Activated naive CD4-positive, alpha-beta T cell treated with anti-CD3 and anti-CD28 coated beads for 36 hours (primary cell): ENCODE results near the gene GAS1. TPM values are rescaled to one million over a fixed set of nuclear protein-coding genes. Genes with fewer than 3 reads are reported as not detected.

ENCODE experiments used
- CTCF ChIA-PET: fragments of 350-600 bp; sonication (Branson Sonifier 250); formaldehyde crosslinking; loops from one replicate; lab custom pipeline; 2021; ENCODE audit warnings: antibody characterized with exemption; lab: Charles Lee
- DNase-seq: peaks from one replicate; pipeline ENCODE4 v3.0.0-alpha.2; 2020
- H3K27ac Mint-ChIP-seq: one replicate; pipeline ENCODE4 v1.8.0; 2021; ENCODE audit warnings: mild to moderate bottlenecking, mixed read lengths
- H3K27me3 Mint-ChIP-seq: one replicate; pipeline ENCODE4 v1.8.0; 2021; ENCODE audit warnings: low read depth, mixed read lengths
- H3K36me3 Mint-ChIP-seq: one replicate; pipeline ENCODE4 v1.8.0; 2021; ENCODE audit warnings: low read depth, mixed read lengths
- H3K4me1 Mint-ChIP-seq: one replicate; pipeline ENCODE4 v1.8.0; 2021; ENCODE audit warnings: low read depth, mixed read lengths
- H3K4me3 Mint-ChIP-seq: one replicate; pipeline ENCODE4 v1.8.0; 2021; ENCODE audit warnings: mild to moderate bottlenecking, moderate library complexity, mixed read lengths
- H3K9me3 Mint-ChIP-seq: one replicate; pipeline ENCODE4 v1.8.0; 2021; ENCODE audit warnings: mixed read lengths
- intact Hi-C: fragments of 100-400 bp; cut with micrococcal nuclease; formaldehyde crosslinking; loops from one replicate; pipeline ENCODE4 v1.15.1; 2023
- total RNA-seq, 2 experiments: library from RNA; stranded (reverse); gene quantifications; one replicate each; pipeline ENCODE4 v1.2.3, GENCODE V29; 2021

Gene GAS1
- total RNA-seq, 2 experiments from 2014 or later: 0.15 to 0.24 TPM

- peaks cover 3% of the 10 kb centered on the region for H3K9me3 Mint-ChIP-seq
- DNase-seq: no peak
- intact Hi-C loops: no loop called here
- no peaks in the 10 kb centered on the region for H3K4me1 Mint-ChIP-seq
- no peak overlapping the region for H3K27ac Mint-ChIP-seq
- H3K4me3 Mint-ChIP-seq: no peak overlapping the region
- H3K36me3 Mint-ChIP-seq: no peaks in the 10 kb centered on the region
- CTCF ChIA-PET: no interaction called here
- H3K27me3 Mint-ChIP-seq: peaks cover 15% of the 10 kb centered on the region
These were observed 8.3 kb upstream of the GAS1 start for GRCh38 chr9:86955561-86955960.

- intact Hi-C loops: no loop called here
- H3K27ac Mint-ChIP-seq: no peak overlapping the region
- peaks cover 3% of the 10 kb centered on the region for H3K9me3 Mint-ChIP-seq
- H3K4me3 Mint-ChIP-seq: no peak overlapping the region
- DNase-seq: no peak
- H3K4me1 Mint-ChIP-seq: no peaks in the 10 kb centered on the region
- H3K27me3 Mint-ChIP-seq: peaks cover 12% of the 10 kb centered on the region
- CTCF ChIA-PET: no interaction called here
- no peaks in the 10 kb centered on the region for H3K36me3 Mint-ChIP-seq
These were observed 7.7 kb upstream of the GAS1 start for GRCh38 chr9:86955042-86955441.

DNA sequence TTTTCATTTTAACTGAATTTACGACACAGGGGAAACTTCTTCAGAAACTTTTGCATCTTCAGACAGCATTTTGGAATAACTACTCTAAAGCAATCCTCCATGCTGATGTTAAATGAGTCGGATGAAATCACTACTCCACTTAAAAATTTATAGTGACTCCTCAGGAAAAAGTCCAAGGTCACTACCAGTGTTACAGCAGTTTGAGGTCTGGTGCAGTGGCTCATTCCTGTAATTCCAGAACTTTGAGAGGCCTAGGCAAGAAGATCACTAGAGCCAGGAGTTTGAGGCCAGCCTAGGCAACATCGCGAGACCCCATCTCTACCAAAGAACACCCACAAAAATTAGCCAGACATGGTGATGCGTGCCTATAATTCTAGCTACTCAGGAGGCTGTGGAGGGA lies 5.9 kb upstream of the GAS1 start:
- CTCF ChIA-PET: no interaction called here

DNA sequence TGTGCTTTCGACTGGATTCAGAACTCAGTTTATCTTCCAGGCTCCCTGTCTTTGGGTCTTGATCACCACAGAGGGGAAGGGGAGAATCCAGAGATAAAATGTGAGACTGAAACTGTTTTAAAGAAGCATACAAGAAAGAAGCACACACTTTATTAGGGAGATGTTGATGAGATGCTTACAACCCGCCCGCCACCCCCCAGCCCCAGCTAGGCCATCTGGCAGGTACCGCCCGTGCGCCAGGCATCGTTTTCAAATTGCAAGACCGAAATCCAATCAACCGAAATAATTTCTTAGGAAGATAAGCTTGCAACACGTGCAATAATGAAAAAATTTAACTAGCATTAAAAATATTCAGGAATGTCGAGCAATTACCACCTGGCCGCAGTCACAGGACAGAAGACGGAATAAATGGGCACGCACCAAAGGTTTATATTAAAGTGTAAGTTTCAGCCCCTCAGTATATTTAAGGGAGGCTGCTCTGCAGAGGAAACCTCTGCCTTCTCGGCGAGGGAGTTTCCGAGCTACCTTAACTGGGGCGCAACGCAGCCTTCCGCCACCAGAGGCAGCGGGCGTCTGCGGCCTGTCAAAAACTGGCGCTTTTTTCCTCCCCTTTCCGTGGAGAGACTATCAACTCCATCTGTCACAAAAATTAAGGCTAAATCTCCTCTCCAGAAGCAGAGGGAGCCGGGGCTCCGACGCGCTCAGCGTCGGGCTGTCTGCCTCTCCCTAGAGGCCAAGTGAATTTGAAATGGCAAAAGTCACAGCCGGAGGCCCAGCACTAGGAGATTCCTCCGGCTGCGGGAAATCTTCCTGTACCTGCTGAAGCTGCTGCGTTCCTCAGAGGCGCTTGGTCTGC lies 996 bp upstream of the GAS1 start:
- peak; percentile 82 for DNase-seq
- Mint-ChIP-seq H3K4me3 (peak overlapping the region; percentile 76), H3K36me3 (no peaks in the 10 kb centered on the region), H3K9me3 (peaks cover 3% of the 10 kb centered on the region), H3K4me1 (peaks cover 2% of the 10 kb centered on the region), H3K27me3 (peaks cover 15% of the 10 kb centered on the region), H3K27ac (no peak overlapping the region)
- intact Hi-C loops: loop anchor here (1.0 to 10.0 kb wide), 10 partner anchors 314 to 1439 kb away; partner anchors contain the start of genes ISCA1, NAA35, SPIN1 and TUT7
- CTCF ChIA-PET: interaction anchor here (0.6 to 1.3 kb wide), 9 partner anchors 9 to 384 kb away, joined by 3 to 6 read pairs (median 3); no protein-coding TSS in a partner anchor

More for the DNA sequence above, 5.9 kb upstream of the GAS1 start:
- no peaks in the 10 kb centered on the region for H3K36me3 Mint-ChIP-seq
- H3K4me3 Mint-ChIP-seq: no peak overlapping the region
- H3K9me3 Mint-ChIP-seq: peaks cover 3% of the 10 kb centered on the region
- intact Hi-C loops: no loop called here
- peaks cover 8% of the 10 kb centered on the region for H3K27me3 Mint-ChIP-seq
- no peak for DNase-seq
- H3K27ac Mint-ChIP-seq: no peak overlapping the region
- no peaks in the 10 kb centered on the region for H3K4me1 Mint-ChIP-seq

GRCh38 chr9:86946201-86947145 lies 833 bp downstream of the GAS1 start:
- peak overlapping the region; percentile 68 for H3K4me3 Mint-ChIP-seq
- DNase-seq: peak; percentile 53
- H3K4me1 Mint-ChIP-seq: peaks cover 2% of the 10 kb centered on the region
- peaks cover 28% of the 10 kb centered on the region for H3K27me3 Mint-ChIP-seq
- H3K9me3 Mint-ChIP-seq: no peaks in the 10 kb centered on the region
- no peak overlapping the region for H3K27ac Mint-ChIP-seq
- CTCF ChIA-PET: interaction anchor here (0.5 to 1.2 kb wide), 2 partner anchors 11 to 744 kb away, joined by 4 to 7 read pairs; no protein-coding TSS in a partner anchor
- no peaks in the 10 kb centered on the region for H3K36me3 Mint-ChIP-seq
- intact Hi-C loops: loop anchor here (2.0 to 10.0 kb wide), 10 partner anchors 176 to 1441 kb away; partner anchors contain the start of genes NAA35, SPIN1 and TUT7

DNA sequence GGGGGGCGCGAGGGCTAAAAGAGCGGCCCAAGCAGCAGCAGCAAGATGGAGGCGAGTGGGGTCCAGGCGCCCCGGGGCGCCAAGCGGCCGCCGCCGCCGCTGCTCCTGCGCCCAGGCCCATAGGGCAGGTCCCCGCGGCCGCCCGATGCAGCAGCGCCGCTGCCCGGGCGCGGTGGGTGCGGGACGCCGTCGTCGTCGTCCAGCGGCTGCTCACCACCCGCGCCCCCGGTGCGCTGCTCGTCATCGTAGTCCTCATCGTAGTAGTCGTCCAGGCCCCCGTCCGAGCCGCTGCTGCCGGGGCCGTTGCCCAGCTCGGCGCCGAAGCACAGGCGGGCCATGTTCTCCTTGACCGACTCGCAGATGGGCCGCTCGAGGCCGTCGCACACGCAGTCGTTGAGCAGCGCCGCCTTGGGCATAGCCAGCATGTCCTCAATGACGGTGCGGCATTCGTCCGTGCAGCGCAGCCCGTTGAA lies 1.5 kb downstream of the GAS1 start:
- intact Hi-C loops: loop anchor here (2.0 to 10.0 kb wide), 10 partner anchors 177 to 1442 kb away; partner anchors contain the start of genes NAA35, SPIN1 and TUT7
- Mint-ChIP-seq H3K9me3 (no peaks in the 10 kb centered on the region), H3K36me3 (no peaks in the 10 kb centered on the region), H3K27me3 (peaks cover 34% of the 10 kb centered on the region), H3K27ac (no peak overlapping the region), H3K4me1 (peaks cover 2% of the 10 kb centered on the region), H3K4me3 (peak overlapping the region; percentile 61)
- peak; percentile 8 for DNase-seq
- CTCF ChIA-PET: interaction anchor here (1.0 to 1.2 kb wide), 2 partner anchors 10 to 458 kb away, joined by 3 to 4 read pairs; no protein-coding TSS in a partner anchor

GRCh38 chr9:86944796-86945727 lies 2.2 kb downstream of the GAS1 start:
- Mint-ChIP-seq H3K4me3 (peak overlapping the region; percentile 48), H3K9me3 (no peaks in the 10 kb centered on the region), H3K27me3 (peaks cover 36% of the 10 kb centered on the region), H3K36me3 (no peaks in the 10 kb centered on the region), H3K4me1 (peaks cover 2% of the 10 kb centered on the region), H3K27ac (no peak overlapping the region)
- DNase-seq: no peak
- intact Hi-C loops: loop anchor here (5.0 to 10.0 kb wide), 8 partner anchors 310 to 1442 kb away; partner anchors contain the start of genes NAA35, SPIN1 and TUT7
- CTCF ChIA-PET: interaction anchor here (1.0 kb wide), 1 partner anchor 457 kb away, joined by 3 read pairs; no protein-coding TSS in a partner anchor

DNA sequence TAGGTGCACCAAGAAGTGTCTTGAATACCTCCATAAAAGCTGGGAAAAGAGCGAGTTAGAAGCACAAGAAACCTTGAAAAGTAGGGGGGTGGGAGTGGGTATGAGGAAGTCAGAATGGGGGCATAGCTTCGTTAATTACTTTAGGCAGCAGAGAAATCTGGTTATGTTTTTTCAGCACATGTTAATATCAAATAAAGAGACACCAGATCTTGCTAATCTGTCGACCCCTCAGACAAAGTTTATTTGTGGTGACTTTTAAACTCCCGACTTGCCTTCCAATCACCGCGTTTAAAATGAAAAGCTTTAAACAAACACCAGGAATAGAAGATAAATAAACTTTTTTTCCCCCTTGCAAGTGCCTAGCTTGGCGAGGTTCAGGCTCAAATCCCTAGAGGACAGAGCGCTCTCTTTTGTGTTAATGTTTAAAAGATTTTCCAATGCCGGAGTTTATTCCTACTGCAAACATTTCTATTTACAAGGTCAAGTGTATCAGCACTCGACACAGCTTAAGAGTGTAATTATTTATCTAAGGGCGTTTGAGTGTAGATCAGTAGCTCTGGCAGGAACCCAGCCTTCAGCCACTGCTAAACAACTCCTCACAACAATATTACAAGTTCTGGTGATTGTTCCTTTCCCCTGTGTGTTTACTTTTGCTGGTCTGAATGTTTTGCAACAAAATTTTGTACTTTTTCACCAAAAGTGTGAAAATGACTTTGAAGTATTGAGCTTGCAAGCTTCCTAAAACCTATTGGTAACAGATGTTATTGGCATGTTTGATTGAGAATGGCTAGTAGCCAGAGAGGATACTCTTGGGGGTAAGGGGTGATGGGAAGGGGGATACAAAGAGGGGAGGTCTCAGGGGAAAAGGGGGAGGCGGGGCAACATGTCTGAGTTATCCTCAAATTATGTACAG lies 3.8 kb downstream of the GAS1 start:
- H3K9me3 Mint-ChIP-seq: no peaks in the 10 kb centered on the region
- H3K27ac Mint-ChIP-seq: no peak overlapping the region
- DNase-seq: no peak
- CTCF ChIA-PET: interaction anchor here (0.6 kb wide), 1 partner anchor 741 kb away, joined by 6 read pairs; no protein-coding TSS in a partner anchor
- H3K36me3 Mint-ChIP-seq: no peaks in the 10 kb centered on the region
- peaks cover 2% of the 10 kb centered on the region for H3K4me1 Mint-ChIP-seq
- no peak overlapping the region for H3K4me3 Mint-ChIP-seq
- H3K27me3 Mint-ChIP-seq: peaks cover 48% of the 10 kb centered on the region
- intact Hi-C loops: loop anchor here (10.0 kb wide), 2 partner anchors 309 to 839 kb away; no protein-coding TSS in a partner anchor

GRCh38 chr9:86942281-86943200 lies 4.8 kb downstream of the GAS1 start:
- H3K4me1 Mint-ChIP-seq: peaks cover 2% of the 10 kb centered on the region
- peaks cover 48% of the 10 kb centered on the region for H3K27me3 Mint-ChIP-seq
- no peak overlapping the region for H3K27ac Mint-ChIP-seq
- H3K36me3 Mint-ChIP-seq: no peaks in the 10 kb centered on the region
- CTCF ChIA-PET: no interaction called here
- no peak for DNase-seq
- intact Hi-C loops: loop anchor here (10.0 kb wide), 2 partner anchors 308 to 838 kb away; no protein-coding TSS in a partner anchor
- no peaks in the 10 kb centered on the region for H3K9me3 Mint-ChIP-seq
- H3K4me3 Mint-ChIP-seq: no peak overlapping the region
